Astrocyte of the spinal cord (primary cell): Measurements from ENCODE around the gene MED13L.

Experiments
- DNase-seq: peaks from one replicate; pipeline ENCODE4 v3.0.0; 2011; ENCODE audit warnings: low read depth, low spot score
- H3K4me3 ChIP-seq: 2 replicates; pipeline ENCODE4 v1.5.1; 2011; ENCODE audit warnings: low read depth, mild to moderate bottlenecking, low read length, moderate library complexity
- in situ Hi-C: cut with HindIII; loops from 2 replicates; pipeline ENCODE4 v1.10.0; 2017; ENCODE audit warnings: low sequenced_read_pairs
- TF ChIP-seq, protein P1 (sequence below): IDR thresholded peaks from 2 replicates; pipeline ENCODE4 v1.5.1; 2012; ENCODE audit warnings: low read depth, mild to moderate bottlenecking, low read length, inconsistent platforms

MED13L gene

DNA sequence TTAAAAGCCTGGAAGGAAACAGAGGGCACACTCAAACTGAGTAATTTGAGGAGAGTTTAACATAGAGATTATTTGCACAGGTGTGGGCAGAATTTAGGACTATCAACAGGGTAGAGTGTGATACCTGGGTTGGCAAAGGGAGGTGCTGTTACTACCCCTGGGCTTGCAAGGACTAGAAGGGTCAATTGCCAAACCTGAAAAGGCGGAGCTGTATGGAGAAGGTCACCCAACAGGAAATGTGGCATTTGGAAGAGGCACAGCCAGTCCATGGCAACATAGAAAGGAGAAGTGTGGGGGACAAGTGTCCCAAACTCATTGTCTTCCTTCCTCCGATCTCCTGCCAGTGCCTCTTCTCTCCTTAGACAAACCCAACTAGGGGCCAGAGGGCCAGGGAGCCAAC is 21.6 kb upstream of the MED13L start:
- no peak overlapping the region for H3K4me3 ChIP-seq
- TF ChIP-seq, protein P1, sequence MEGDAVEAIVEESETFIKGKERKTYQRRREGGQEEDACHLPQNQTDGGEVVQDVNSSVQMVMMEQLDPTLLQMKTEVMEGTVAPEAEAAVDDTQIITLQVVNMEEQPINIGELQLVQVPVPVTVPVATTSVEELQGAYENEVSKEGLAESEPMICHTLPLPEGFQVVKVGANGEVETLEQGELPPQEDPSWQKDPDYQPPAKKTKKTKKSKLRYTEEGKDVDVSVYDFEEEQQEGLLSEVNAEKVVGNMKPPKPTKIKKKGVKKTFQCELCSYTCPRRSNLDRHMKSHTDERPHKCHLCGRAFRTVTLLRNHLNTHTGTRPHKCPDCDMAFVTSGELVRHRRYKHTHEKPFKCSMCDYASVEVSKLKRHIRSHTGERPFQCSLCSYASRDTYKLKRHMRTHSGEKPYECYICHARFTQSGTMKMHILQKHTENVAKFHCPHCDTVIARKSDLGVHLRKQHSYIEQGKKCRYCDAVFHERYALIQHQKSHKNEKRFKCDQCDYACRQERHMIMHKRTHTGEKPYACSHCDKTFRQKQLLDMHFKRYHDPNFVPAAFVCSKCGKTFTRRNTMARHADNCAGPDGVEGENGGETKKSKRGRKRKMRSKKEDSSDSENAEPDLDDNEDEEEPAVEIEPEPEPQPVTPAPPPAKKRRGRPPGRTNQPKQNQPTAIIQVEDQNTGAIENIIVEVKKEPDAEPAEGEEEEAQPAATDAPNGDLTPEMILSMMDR, result no peak
- in situ Hi-C loops, result no loop called here
- DNase-seq, result no peak

DNA sequence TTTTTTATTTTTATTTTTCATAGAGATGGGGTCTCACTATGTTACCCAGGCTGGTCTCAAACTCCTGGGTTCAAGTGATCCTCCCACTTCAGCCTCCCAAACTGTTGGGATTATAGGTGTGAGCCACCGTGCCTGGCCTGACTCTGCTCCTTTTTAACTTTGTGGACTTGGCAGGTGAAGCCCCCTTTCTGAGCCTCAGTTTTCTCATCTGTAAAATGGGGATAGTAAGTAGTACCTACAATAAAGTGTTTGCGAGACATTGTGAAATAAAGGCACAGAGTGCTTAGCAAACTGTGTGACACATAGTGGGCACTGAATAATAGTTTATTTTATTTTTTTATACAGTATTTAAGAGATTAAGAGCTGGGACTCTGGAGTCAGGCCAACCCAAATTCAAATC is 21.1 kb upstream of the MED13L start:
- TF ChIP-seq, protein P1, result no peak
- H3K4me3 ChIP-seq, result no peak overlapping the region
- in situ Hi-C loops, result no loop called here
- no peak for DNase-seq

DNA sequence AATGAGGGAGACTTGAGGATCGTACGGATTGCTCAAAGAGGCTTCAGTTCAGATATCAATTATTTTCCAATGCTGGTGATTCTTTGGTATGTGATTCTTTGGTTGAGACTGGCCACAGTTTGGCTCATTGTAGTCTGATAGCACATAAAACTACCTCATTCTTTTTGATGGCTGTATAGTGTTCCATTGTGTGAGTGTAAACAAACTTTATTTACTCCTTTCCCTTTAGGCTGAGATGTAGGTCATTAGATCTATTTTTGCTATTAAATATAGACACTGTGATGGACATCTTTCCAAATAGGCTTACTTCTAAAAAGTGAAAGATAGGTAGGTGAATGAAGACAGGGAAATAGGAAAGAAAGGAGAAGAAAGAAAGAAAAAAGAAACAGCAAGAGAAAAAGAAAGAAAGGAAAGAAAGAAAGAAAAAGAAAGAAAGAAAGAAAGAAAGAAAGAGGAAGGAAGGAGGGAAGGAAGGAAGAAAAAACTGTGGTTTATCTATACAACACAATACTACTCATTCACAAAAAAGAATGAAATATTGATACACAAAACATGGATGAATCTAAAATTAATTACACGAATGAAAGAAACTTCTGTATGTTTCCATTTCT is 19.8 kb upstream of the MED13L start:
- no peak for DNase-seq
- H3K4me3 ChIP-seq, result no peak overlapping the region
- TF ChIP-seq, protein P1, result no peak
- in situ Hi-C loops, result no loop called here

DNA sequence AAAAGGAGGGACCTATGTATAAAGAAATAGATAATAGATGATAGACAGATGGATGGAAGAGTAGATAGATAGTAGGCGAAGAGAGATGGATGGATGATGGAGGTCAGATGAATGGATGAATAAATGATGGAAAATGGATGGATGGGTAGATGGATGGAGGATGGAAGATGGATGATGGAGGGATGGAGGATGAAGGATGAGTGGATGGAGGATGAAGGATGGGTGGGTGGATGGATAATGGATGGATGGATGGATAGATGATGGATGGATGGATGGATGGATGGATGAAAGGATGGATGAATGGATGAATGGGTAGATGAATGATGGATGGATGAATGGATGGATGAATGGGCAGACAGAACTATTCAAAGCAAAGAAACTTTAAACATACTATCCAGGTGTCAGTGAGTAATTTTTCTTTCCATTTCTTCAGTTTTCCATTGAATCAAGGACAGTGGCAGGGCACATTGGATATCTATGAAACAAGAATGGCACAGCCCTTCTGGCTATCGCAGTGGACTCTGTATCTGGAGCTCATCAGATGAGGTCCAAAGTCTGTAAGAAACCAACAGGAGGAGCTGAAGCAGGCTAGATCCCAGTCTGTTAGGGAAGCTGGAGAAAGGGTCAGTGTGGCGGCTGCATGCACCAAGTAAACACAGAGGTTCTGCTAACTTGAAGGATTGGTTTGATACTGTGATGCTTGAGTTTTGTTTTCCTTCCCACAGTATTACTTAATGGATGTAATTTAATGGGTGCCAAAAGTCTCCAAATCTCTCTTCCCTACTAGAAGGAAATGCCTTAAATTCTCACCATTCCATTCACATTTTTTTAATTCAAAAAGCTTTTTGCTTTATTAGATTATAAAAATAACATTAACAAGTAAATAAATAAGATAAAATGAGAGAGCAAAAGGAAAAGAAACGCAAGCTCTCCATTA is 18.1 kb upstream of the MED13L start:
- no peak for DNase-seq

DNA sequence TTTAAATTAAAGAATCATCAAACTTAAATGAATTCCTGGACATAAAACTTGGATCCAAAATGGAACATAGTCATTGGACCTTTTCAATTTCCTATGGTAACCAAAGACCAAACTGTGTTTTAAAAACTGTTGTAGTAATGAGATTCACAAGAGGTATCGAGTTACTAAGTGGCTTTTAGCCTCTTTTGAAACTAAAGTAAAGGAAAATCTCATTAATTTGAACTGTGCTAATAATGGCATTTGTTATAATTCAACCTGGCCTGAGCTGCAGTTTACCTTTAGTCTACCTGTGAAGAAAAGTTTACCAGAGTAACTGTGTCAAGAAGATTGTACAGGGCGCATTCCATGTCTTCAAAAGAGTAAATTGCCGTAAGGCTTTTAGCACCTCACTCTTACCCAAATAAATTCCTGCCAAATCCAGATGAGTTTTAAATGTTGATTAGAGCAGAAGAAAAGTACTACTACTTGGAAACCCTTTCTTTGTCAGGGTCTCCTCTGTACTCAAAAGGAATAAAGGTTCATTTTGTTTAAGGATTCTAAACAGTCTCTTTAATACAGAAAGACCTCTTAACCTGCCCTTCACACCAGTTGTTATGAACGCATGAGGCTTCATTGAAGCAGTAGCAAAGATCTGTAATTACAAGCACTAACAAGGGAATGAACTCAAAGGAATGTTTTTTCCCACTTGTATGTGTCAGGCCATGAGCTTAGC is 17.1 kb upstream of the MED13L start:
- DNase-seq, result no peak
- in situ Hi-C loops, result no loop called here
- H3K4me3 ChIP-seq, result no peak overlapping the region
- TF ChIP-seq, protein P1, result no peak

More for the DNA sequence above, 18.1 kb upstream of the MED13L start:
- TF ChIP-seq, protein P1, result no peak
- in situ Hi-C loops, result no loop called here
- no peak overlapping the region for H3K4me3 ChIP-seq

DNA sequence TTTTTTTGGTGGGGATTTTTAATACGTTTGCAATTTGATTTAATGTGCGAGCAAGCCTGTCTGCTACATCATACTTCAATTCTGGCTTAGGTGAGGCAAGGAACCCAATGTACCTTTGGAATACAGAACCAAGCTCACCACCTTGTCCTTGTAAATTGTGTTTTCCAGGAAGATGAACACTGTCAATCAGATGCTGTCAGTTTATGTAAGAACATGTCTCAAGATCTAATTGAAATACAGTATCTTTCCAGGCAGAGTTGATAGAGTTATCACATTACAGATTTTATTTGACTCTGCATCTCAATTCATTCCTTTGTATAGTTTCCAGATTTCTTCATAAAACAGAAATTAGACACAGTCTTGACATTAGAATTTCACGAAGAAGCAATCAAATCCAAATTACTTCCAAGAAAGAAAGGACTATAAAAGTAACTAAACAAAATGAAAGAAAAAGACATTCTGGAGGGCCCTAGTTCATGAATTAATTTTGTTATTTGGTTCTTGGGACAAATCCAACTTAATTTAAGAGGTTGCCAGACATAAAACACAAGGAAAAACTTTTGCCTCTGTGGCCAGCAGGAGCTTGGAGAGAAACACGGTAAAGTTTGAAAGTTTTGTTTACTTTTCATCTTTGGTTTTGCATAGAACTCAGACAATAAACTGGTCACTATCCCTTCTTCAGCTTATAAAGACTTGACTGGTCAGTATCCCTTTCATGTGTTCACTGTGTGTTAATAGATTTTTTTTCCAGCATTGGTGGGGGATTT is 16.4 kb upstream of the MED13L start:
- no peak overlapping the region for H3K4me3 ChIP-seq
- in situ Hi-C loops, result no loop called here
- DNase-seq, result no peak
- TF ChIP-seq, protein P1, result no peak
